ENCODE measurements around the gene TPM2.

The TPM2 gene

GRCh38 chr9:35727676-35728040, 37.9 kb upstream of the TPM2 start:
- Mint-ChIP-seq H3K36me3 (peaks cover 14% of the 10 kb centered on the region), H3K4me1 (peaks cover 9% of the 10 kb centered on the region), H3K27ac (no peak overlapping the region), H3K9me3 (no peaks in the 10 kb centered on the region), H3K4me3 (no peak overlapping the region)
- DNase-seq (ENCODE audit: low spot score in 2 of 2) (no peak), ATAC-seq (no peak)

- Mint-ChIP-seq H3K27ac (no peak overlapping the region), H3K4me3 (no peak overlapping the region), H3K36me3 (peaks cover 7% of the 10 kb centered on the region), H3K9me3 (no peaks in the 10 kb centered on the region), H3K4me1 (peaks cover 17% of the 10 kb centered on the region)
- DNase-seq (ENCODE audit: low spot score in 2 of 2) (peak in 1 of 2 donors; percentile 60), ATAC-seq (peak; percentile 37)
Measured at GRCh38 chr9:35726931-35727330, 37.2 kb upstream of the TPM2 start.

GRCh38 chr9:35725362-35725761, 35.6 kb upstream of the TPM2 start:
- peaks cover 2% of the 10 kb centered on the region for H3K36me3 Mint-ChIP-seq
- H3K4me3 Mint-ChIP-seq, result no peak overlapping the region
- H3K9me3 Mint-ChIP-seq, result no peaks in the 10 kb centered on the region
- H3K27ac Mint-ChIP-seq, result no peak overlapping the region
- DNase-seq (ENCODE audit: low spot score in 2 of 2) (no peak), ATAC-seq (no peak)
- peaks cover 23% of the 10 kb centered on the region for H3K4me1 Mint-ChIP-seq

- ATAC-seq (no peak), DNase-seq (ENCODE audit: low spot score in 2 of 2) (no peak)
- H3K27ac Mint-ChIP-seq, result no peak overlapping the region
- H3K9me3 Mint-ChIP-seq, result no peaks in the 10 kb centered on the region
- no peaks in the 10 kb centered on the region for H3K36me3 Mint-ChIP-seq
- no peak overlapping the region for H3K4me3 Mint-ChIP-seq
- peaks cover 23% of the 10 kb centered on the region for H3K4me1 Mint-ChIP-seq
Measured at GRCh38 chr9:35723908-35724307, 34.2 kb upstream of the TPM2 start.

DNA sequence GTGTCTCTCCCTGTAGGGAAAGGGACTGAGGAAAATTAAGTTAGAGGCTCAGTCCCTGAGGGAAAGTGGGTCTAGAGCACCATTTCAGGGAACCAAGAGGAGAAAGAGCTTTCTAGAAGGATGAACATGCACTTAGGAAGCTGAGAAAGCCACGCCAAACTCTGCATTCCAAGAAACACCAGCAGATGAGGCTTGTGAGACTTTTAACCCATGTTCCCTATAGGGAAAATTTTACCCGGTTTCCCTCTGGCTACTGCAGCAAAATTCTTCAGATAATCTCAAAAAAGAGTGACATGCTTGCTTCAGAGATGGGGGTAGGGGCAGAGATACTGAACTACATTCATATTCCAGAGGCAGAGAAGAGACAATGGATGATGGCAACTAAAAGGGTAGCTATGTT, 33.7 kb upstream of the TPM2 start:
- Mint-ChIP-seq H3K27ac (no peak overlapping the region), H3K4me1 (peaks cover 23% of the 10 kb centered on the region), H3K36me3 (no peaks in the 10 kb centered on the region), H3K4me3 (no peak overlapping the region), H3K9me3 (no peaks in the 10 kb centered on the region)
- DNase-seq (ENCODE audit: low spot score in 2 of 2) (no peak), ATAC-seq (no peak)

DNA sequence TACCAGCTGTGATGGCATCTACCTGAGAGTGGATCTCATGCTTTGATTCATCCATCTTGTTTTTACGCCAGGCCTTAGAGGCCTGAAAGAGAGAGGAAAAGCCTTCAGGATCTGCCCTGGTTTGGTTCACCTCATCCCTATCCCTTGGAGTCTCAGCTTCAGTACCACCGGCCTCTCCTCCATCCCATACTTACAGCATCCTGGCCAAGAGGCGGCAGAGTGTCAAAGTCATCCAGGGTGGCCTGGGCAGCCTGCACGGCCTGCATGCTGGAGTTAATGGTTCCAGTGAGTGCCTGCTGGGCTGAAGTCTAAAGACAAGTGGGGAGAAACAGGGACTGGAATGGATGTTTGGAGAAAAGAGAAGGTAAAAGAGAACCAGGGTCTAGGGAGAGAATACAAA, 29.8 kb upstream of the TPM2 start:
- Mint-ChIP-seq H3K9me3 (no peaks in the 10 kb centered on the region), H3K4me3 (no peak overlapping the region), H3K36me3 (no peaks in the 10 kb centered on the region), H3K4me1 (peaks cover 23% of the 10 kb centered on the region), H3K27ac (no peak overlapping the region)
- no peak for ATAC-seq
- no peak for DNase-seq (ENCODE audit: low spot score in 2 of 2)

- H3K36me3 Mint-ChIP-seq, result no peaks in the 10 kb centered on the region
- peak overlapping the region; percentile 67 for H3K27ac Mint-ChIP-seq
- H3K9me3 Mint-ChIP-seq, result no peaks in the 10 kb centered on the region
- no peak overlapping the region for H3K4me3 Mint-ChIP-seq
- peak; percentile 58 for ATAC-seq
- no peak for DNase-seq (ENCODE audit: low spot score in 2 of 2)
- H3K4me1 Mint-ChIP-seq, result peaks cover 25% of the 10 kb centered on the region
Measured at GRCh38 chr9:35718721-35719511, 29.2 kb upstream of the TPM2 start.

DNA sequence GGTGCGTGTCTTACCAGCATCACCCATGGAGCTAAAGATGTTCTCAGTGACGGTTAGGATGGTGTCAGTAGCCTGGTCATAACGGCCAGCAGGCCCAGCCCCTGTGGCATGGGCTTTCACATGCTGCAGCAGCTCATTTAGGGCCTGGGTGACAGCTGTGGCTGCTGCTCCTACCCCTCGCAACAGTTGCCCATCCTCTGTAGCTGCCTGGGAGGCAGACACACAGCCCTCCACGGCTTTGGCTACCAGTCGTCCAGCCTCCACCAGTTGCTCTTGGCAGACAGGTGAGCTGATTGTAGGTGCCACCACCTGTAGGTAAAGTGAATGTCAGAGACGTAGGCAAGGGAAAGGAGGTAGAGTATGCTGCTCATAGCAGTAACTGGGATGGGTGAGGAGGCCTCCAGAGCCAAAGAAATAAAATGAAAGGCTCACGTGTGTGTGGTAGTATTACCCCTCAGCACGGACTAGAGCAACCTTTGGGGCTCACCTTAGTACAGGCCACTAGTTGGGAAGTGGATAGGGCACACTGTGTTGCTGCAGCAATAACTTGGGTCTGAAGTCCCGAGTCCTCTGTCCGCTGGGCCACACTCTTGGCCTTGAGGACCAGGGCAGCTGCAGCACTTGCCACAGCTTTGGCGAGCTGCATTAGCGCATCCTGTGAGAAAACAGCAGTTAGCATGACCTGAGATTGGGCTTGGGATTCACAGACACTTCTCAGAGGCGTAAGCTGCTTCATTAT, 27.6 kb upstream of the TPM2 start:
- Mint-ChIP-seq H3K36me3 (no peaks in the 10 kb centered on the region), H3K4me3 (no peak overlapping the region), H3K4me1 (peaks cover 21% of the 10 kb centered on the region), H3K9me3 (no peaks in the 10 kb centered on the region), H3K27ac (peak overlapping the region; percentile 79)
- DNase-seq (ENCODE audit: low spot score in 2 of 2) (no peak), ATAC-seq (no peak)

DNA sequence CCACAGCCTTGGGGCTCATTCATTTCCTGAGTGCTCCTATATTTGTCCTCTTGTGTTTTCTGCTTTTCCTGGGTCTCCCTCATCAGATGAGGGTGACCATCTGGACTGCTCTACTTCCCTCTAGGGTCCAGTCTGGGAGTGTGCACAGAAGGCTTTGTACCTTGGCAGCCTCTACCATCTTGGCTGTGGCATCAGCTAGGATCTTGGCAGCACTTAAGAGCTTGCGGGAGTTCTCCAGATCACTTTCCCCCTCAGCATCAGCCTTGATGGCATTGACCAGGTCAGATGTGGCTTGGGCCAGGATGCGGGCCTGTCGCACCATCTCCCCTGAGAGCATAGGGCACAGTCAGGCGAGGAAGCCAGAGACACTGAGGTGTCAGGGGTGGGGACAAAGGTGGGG, 26.5 kb upstream of the TPM2 start:
- DNase-seq (ENCODE audit: low spot score in 2 of 2) (no peak), ATAC-seq (no peak)
- no peaks in the 10 kb centered on the region for H3K9me3 Mint-ChIP-seq
- H3K27ac Mint-ChIP-seq, result peak overlapping the region; percentile 79
- H3K4me3 Mint-ChIP-seq, result no peak overlapping the region
- H3K4me1 Mint-ChIP-seq, result peaks cover 19% of the 10 kb centered on the region
- no peaks in the 10 kb centered on the region for H3K36me3 Mint-ChIP-seq

DNA sequence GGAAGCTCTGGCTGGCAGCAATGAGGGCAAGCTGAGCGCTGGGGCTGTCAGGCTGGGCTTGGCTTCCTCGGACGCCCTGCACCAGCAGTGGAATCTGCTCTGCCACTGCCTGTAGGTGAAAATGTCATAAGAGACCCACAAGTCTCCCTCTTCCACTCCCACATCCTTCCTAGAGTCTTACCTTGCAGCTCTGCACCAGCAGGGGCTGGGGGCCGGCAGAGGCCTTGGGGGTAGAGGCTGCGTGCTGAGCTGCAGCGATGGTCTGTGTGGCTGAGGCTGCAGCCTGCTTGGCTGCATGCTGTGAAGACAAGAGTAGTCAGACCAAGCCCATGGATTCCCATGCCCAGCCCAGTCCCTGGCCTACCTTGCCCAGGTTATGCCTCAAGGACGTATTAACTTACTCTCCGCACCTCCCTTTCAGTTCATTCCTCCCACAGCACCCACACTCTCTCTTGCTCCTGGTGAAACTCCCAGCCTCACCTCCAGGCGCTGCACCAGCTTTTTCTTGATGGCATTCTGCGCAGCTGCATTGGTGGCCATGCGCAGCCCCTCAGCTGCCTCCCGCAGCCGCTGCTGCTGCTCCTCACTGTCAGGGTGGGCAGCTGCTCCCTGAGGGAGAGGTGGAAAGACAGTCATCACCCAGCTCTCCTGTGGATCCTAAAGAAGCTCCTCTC, 25.0 kb upstream of the TPM2 start:
- no peak for DNase-seq (ENCODE audit: low spot score in 2 of 2)
- H3K9me3 Mint-ChIP-seq, result no peaks in the 10 kb centered on the region
- H3K27ac Mint-ChIP-seq, result peak overlapping the region; percentile 81
- peaks cover 19% of the 10 kb centered on the region for H3K4me1 Mint-ChIP-seq
- no peak for ATAC-seq
- H3K36me3 Mint-ChIP-seq, result no peaks in the 10 kb centered on the region
- H3K4me3 Mint-ChIP-seq, result no peak overlapping the region

DNA sequence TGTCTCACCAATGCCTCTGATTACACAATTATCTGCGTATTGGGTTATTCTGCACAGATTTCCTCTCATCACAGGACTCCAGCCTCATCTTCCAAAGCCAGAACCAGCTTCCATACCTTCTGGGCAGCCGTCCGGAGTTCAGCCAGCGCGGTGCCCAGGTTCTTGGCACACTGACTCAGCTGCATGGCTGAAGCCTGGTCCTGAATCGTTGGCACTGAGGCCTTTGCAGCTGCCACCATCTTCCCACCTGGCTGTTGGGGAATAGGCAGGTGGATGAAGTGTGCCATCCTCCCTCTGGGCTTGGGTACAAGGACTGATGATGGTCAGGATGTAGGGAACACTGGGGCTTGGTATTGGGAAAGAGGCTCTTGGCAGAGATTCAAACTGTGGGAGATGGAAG, 24.4 kb upstream of the TPM2 start:
- H3K27ac Mint-ChIP-seq, result peak overlapping the region; percentile 81
- no peaks in the 10 kb centered on the region for H3K9me3 Mint-ChIP-seq
- DNase-seq (ENCODE audit: low spot score in 2 of 2) (no peak), ATAC-seq (no peak)
- peaks cover 19% of the 10 kb centered on the region for H3K4me1 Mint-ChIP-seq
- no peak overlapping the region for H3K4me3 Mint-ChIP-seq
- no peaks in the 10 kb centered on the region for H3K36me3 Mint-ChIP-seq

DNA sequence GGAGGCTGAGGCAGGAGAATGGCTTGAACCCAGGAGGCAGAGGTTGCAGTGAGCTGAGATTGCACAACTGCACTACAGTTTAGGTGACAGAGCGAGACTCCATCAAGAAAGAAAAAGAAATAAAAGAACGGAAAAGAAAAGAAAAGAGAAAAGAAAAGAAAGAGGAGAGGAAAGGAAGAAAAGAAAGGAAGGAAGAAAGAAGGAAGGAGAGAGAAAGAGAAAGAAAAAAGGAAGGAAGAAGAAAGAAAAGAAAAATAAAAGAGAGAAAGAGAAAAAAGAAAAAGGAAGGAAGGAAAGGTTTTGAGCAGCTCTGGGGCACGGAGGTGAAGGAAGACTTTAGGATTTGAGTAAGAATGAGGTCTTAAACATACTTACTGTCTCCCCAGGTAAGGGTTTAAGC, 23.9 kb upstream of the TPM2 start:
- Mint-ChIP-seq H3K4me3 (no peak overlapping the region), H3K4me1 (peaks cover 19% of the 10 kb centered on the region), H3K27ac (peak overlapping the region; percentile 81), H3K36me3 (no peaks in the 10 kb centered on the region), H3K9me3 (no peaks in the 10 kb centered on the region)
- DNase-seq (ENCODE audit: low spot score in 2 of 2) (no peak), ATAC-seq (no peak)

DNA sequence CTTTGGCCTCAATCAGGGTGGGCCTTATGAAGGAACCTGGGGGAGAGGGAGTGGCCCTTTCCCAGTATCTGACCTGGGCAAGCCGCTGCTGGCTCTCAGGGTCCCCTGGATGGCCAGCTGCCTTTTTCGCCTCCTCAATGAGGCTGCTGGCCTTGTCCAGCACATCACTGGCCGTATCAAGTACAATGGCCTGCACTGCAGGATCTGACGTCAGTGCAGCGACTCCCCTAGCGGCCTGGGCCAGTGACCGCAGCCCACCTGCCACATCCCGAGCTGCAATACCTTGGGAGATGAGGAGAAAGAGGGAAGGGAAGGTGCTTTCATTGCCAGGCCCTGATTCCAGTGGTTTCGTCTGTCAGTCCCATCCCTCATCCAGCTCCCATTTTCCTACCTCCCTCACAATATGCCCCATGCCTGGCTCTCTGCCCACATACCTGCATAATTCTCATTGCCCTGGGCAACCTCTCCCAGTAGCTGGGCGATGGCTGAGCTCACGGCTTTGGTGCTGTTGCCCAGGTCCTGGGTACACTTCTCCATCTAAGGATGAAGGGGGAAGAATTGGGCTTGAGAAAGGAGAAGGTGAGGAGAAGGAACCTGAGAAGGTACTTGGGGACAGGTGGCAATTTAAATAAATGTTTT, 23.2 kb upstream of the TPM2 start:
- no peak for ATAC-seq
- no peak for DNase-seq (ENCODE audit: low spot score in 2 of 2)
- no peaks in the 10 kb centered on the region for H3K36me3 Mint-ChIP-seq

DNA sequence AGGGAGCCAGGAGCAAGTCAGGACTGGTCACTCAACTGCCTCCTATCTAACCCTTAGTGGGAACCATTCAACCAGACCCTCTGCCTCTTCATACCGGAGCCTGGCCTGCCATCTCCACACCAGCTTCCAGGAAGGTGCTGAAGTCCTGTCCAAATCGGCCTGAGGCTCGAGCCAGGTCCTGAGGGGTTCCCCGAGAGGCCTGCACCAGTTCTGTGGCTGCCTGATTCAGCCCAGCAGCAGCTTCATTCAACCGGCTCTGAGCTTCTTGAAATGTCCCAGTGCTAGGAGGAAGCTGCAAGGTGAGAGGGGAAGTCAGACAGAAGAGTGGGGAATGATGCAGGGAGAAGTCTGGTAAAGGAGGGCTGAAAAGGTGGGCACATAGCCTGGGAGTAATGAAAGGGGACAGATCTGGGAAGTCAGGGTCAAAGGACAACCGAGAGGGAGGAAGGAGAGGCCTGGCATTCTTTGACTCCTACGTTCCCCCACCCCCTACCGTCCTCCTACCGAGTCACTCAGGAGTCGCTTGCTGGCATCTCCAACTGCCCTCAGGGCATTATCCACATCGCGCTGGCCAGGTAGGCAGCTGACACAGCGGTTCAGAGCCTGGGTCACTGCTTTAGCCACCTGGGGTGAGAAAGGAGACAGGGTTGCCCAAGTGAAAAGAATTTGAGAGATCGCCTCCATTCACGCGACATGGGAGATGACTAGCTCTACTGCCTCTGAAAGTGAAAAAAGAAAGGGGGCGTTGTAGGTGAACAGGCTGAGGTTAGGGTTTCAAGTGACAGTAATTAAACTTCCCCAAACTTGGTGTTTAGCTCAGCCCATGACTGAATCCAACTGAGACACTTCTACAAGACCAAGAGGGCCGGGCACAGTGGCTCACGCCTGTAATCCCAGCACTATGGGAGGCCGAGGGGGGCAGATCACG, 22.0 kb upstream of the TPM2 start:
- Mint-ChIP-seq H3K4me1 (peaks cover 29% of the 10 kb centered on the region), H3K36me3 (no peaks in the 10 kb centered on the region), H3K9me3 (no peaks in the 10 kb centered on the region), H3K4me3 (no peak overlapping the region), H3K27ac (peak overlapping the region; percentile 71)
- no peak for DNase-seq (ENCODE audit: low spot score in 2 of 2)
- ATAC-seq, result peak; percentile 76

More for the DNA sequence above, 23.2 kb upstream of the TPM2 start:
- H3K4me1 Mint-ChIP-seq, result peaks cover 19% of the 10 kb centered on the region
- no peak overlapping the region for H3K4me3 Mint-ChIP-seq
- H3K27ac Mint-ChIP-seq, result peak overlapping the region; percentile 81
- no peaks in the 10 kb centered on the region for H3K9me3 Mint-ChIP-seq

Measured in stimulated activated effector memory CD8-positive, alpha-beta T cell treated with anti-CD3 and anti-CD28 coated beads, Interleukin-12 subunit alpha, Interleukin-12 subunit beta, amount 100 ng/mL, for 72 hours (primary cell).